ENCODE data around the gene GSPT1. TPM values are rescaled to one million over a fixed set of nuclear protein-coding genes. Genes with fewer than 3 reads are reported as not detected.

The GSPT1 gene
- total and polyA plus RNA-seq, 8 donors, result 11.0 to 65.4 (median 49.1) TPM

GRCh38 chr16:11884035-11884434 lies 31.7 kb downstream of the GSPT1 start:
- Histone ChIP-seq H3K27ac (no peak overlapping the region), H3K4me1 (no peaks in the 10 kb centered on the region), H3K36me3 (peaks cover 0 to 57% (median 34%) of the 10 kb centered on the region in 3 donors), H3K9me3 (no peaks in the 10 kb centered on the region), H3K27me3 (no peaks in the 10 kb centered on the region), H3K4me3 (no peak overlapping the region)
- 96 to 98% methylated on average over 5 of the region's 5 CpGs for WGBS, 2 donors
- ATAC-seq (no peak), FAIRE-seq (no peak), DNase-seq (no peak)
- no peak for TF ChIP-seq CTCF (IDR thresholded peaks at IDR 0.05)
- intact Hi-C loops (cut with DNase I), result no loop called here

GRCh38 chr16:11880007-11880406 lies 35.7 kb downstream of the GSPT1 start:
- no peak for ATAC-seq
- H3K27ac ChIP-seq, result no peak overlapping the region
- DNase-seq, result no peak
- no peak overlapping the region for H3K4me3 ChIP-seq
- no peaks in the 10 kb centered on the region for H3K27me3 ChIP-seq
- H3K9me3 ChIP-seq, result no peaks in the 10 kb centered on the region
- peaks cover 3 to 52% (median 31%) of the 10 kb centered on the region in 3 donors for H3K36me3 ChIP-seq
- H3K4me1 ChIP-seq, result no peaks in the 10 kb centered on the region
- no peak for FAIRE-seq
- intact Hi-C loops (cut with DNase I), result no loop called here
- no peak for TF ChIP-seq CTCF (IDR thresholded peaks at IDR 0.05)
- WGBS, 2 donors, result 91 to 96% methylated on average over 5 of the region's 5 CpGs

- no peak overlapping the region for H3K4me3 ChIP-seq
- H3K4me1 ChIP-seq, result no peaks in the 10 kb centered on the region
- DNase-seq (no peak), ATAC-seq (no peak), FAIRE-seq (no peak)
- H3K36me3 ChIP-seq, result peaks cover 3 to 57% (median 17%) of the 10 kb centered on the region in 3 donors
- no peaks in the 10 kb centered on the region for H3K27me3 ChIP-seq
- intact Hi-C loops (cut with DNase I), result no loop called here
- H3K9me3 ChIP-seq, result no peaks in the 10 kb centered on the region
- H3K27ac ChIP-seq, result no peak overlapping the region
- no peak for TF ChIP-seq CTCF (IDR thresholded peaks at IDR 0.05)
- 78 to 92% methylated on average over 5 of the region's 5 CpGs for WGBS, 2 donors
These were observed 38.4 kb downstream of the GSPT1 start for GRCh38 chr16:11877374-11877773.

GRCh38 chr16:11876306-11876705 lies 39.5 kb downstream of the GSPT1 start:
- intact Hi-C loops (cut with DNase I), result no loop called here
- no peaks in the 10 kb centered on the region for H3K27me3 ChIP-seq
- FAIRE-seq (no peak), ATAC-seq (no peak), DNase-seq (no peak)
- no peak for TF ChIP-seq CTCF (IDR thresholded peaks at IDR 0.05)
- 67 to 69% methylated on average over 12 of the region's 12 CpGs for WGBS, 2 donors
- H3K4me3 ChIP-seq, result no peak overlapping the region
- no peaks in the 10 kb centered on the region for H3K9me3 ChIP-seq
- H3K4me1 ChIP-seq, result no peaks in the 10 kb centered on the region
- no peak overlapping the region for H3K27ac ChIP-seq
- H3K36me3 ChIP-seq, result peaks cover 3 to 66% (median 12%) of the 10 kb centered on the region in 3 donors

- no peak overlapping the region for H3K4me3 ChIP-seq
- DNase-seq (no peak), FAIRE-seq (no peak), ATAC-seq (no peak)
- H3K9me3 ChIP-seq, result no peaks in the 10 kb centered on the region
- H3K36me3 ChIP-seq, result peaks cover 3 to 62% (median 12%) of the 10 kb centered on the region in 3 donors
- WGBS, 2 donors, result 87% methylated on average over 5 of the region's 5 CpGs
- intact Hi-C loops (cut with DNase I), result no loop called here
- no peaks in the 10 kb centered on the region for H3K4me1 ChIP-seq
- no peak for TF ChIP-seq CTCF (IDR thresholded peaks at IDR 0.05)
- H3K27me3 ChIP-seq, result no peaks in the 10 kb centered on the region
- H3K27ac ChIP-seq, result no peak overlapping the region
These were observed 40.0 kb downstream of the GSPT1 start for GRCh38 chr16:11875721-11876120.

All from pancreas (tissue), 10 donors.